GM12875 (cell line): ENCODE results near the gene ASPSCR1.

Source experiments
- H3K4me3 ChIP-seq: one replicate; pipeline ENCODE4 v1.5.1; 2011; ENCODE audit warnings: low read depth, low read length, control low read depth
- CTCF ChIP-seq: IDR thresholded peaks from 2 replicates; pipeline ENCODE4 v1.5.1; 2011; ENCODE audit warnings: low read depth, mild to moderate bottlenecking, control low read depth, inconsistent platforms, low read length, moderate library complexity, borderline replicate concordance; ENCODE audit not compliant: insufficient read depth

Gene ASPSCR1

GRCh38 chr17:81962499-81963441, 14.7 kb upstream of the ASPSCR1 start:
- H3K4me3 ChIP-seq: no peak overlapping the region
- TF ChIP-seq CTCF: no peak

GRCh38 chr17:81964081-81964849, 13.2 kb upstream of the ASPSCR1 start:
- no peak for TF ChIP-seq CTCF
- no peak overlapping the region for H3K4me3 ChIP-seq

- no peak for TF ChIP-seq CTCF
- H3K4me3 ChIP-seq: no peak overlapping the region
Observed at GRCh38 chr17:81966343-81967243, 10.8 kb upstream of the ASPSCR1 start.

GRCh38 chr17:81967244-81967532, 10.2 kb upstream of the ASPSCR1 start:
- TF ChIP-seq CTCF: no peak
- no peak overlapping the region for H3K4me3 ChIP-seq

- no peak for TF ChIP-seq CTCF
- no peak overlapping the region for H3K4me3 ChIP-seq
Observed at GRCh38 chr17:81967533-81968395, 9.7 kb upstream of the ASPSCR1 start.

GRCh38 chr17:81968396-81968745, 9.1 kb upstream of the ASPSCR1 start:
- no peak for TF ChIP-seq CTCF
- H3K4me3 ChIP-seq: no peak overlapping the region
